Measurements from ENCODE around the gene ITPR1. TPM values are rescaled to one million over a fixed set of nuclear protein-coding genes. Genes with fewer than 3 reads are reported as not detected.

Gene ITPR1
- total RNA-seq, 4 donors from 2014 or later, result 9.5 to 24.1 (median 17.5) TPM

- no peak for DNase-seq (ENCODE audit: low spot score in 2 of 2)
- 67 to 69% methylated on average over 10 of the region's 10 CpGs for WGBS, 2 donors
- intact Hi-C loops (cut with DNase I; ENCODE audit: low total_unique reads), result loop anchor here (5.0 kb wide), 1 partner anchor 281 kb away; no protein-coding TSS in a partner anchor
- TF ChIP-seq CTCF (IDR thresholded peaks at IDR 0.05) (peak in 1 of 3 donors; percentile 28), POLR2A (IDR thresholded peaks at IDR 0.05) (no peak)
- no peak overlapping the region for H3K4me3 ChIP-seq (ENCODE audit: low read depth, poor library complexity, severe bottlenecking)
Measured at GRCh38 chr3:4633078-4634004, 140.2 kb downstream of the ITPR1 start.

- intact Hi-C loops (cut with DNase I; ENCODE audit: low total_unique reads), result loop anchor here (5.0 kb wide), 1 partner anchor 283 kb away; no protein-coding TSS in a partner anchor
Measured at GRCh38 chr3:4634894-4635293, 141.7 kb downstream of the ITPR1 start.

GRCh38 chr3:4637265-4637664 is 144.1 kb downstream of the ITPR1 start:
- WGBS, 2 donors, result 55 to 75% methylated on average over 2 of the region's 2 CpGs
- H3K4me3 ChIP-seq (ENCODE audit: low read depth, poor library complexity, severe bottlenecking), result no peak overlapping the region
- intact Hi-C loops (cut with DNase I; ENCODE audit: low total_unique reads), result no loop called here
- TF ChIP-seq POLR2A (IDR thresholded peaks at IDR 0.05) (no peak), CTCF (IDR thresholded peaks at IDR 0.05) (no peak)
- no peak for DNase-seq (ENCODE audit: low spot score in 2 of 2)

More at GRCh38 chr3:4634894-4635293, 141.7 kb downstream of the ITPR1 start:
- WGBS, 2 donors, result 85 to 86% methylated on average over 6 of the region's 6 CpGs
- H3K4me3 ChIP-seq (ENCODE audit: low read depth, poor library complexity, severe bottlenecking), result no peak overlapping the region
- TF ChIP-seq CTCF (IDR thresholded peaks at IDR 0.05) (no peak), POLR2A (IDR thresholded peaks at IDR 0.05) (no peak)
- no peak for DNase-seq (ENCODE audit: low spot score in 2 of 2)

GRCh38 chr3:4641863-4642563 is 148.9 kb downstream of the ITPR1 start:
- TF ChIP-seq POLR2A (IDR thresholded peaks at IDR 0.05), result no peak
- no peak overlapping the region for H3K4me3 ChIP-seq (ENCODE audit: low read depth, poor library complexity, severe bottlenecking)
- 84 to 91% methylated on average over 9 of the region's 9 CpGs for WGBS, 2 donors
- no peak for DNase-seq (ENCODE audit: low spot score in 2 of 2)
- intact Hi-C loops (cut with DNase I; ENCODE audit: low total_unique reads), result no loop called here

- no peak overlapping the region for H3K4me3 ChIP-seq (ENCODE audit: low read depth, poor library complexity, severe bottlenecking)
- TF ChIP-seq POLR2A (IDR thresholded peaks at IDR 0.05), result no peak
- TF ChIP-seq CTCF (IDR thresholded peaks at IDR 0.05), result no peak
- no peak for DNase-seq (ENCODE audit: low spot score in 2 of 2)
- 91 to 92% methylated on average over 8 of the region's 8 CpGs for WGBS, 2 donors
- intact Hi-C loops (cut with DNase I; ENCODE audit: low total_unique reads), result no loop called here
Measured at GRCh38 chr3:4642611-4643010, 149.5 kb downstream of the ITPR1 start.
